HEK293 (cell line): ENCODE results near the gene GPX3.

ENCODE experiments used
- GFI1B ChIP-seq: fragments of 450-650 bp; formaldehyde crosslinking; IDR thresholded peaks from 2 replicates; pipeline ENCODE4 v1.5.1; 2016; ENCODE audit warnings: missing biosample characterization, missing genetic modification characterization
- ZBTB21 ChIP-seq: fragments of 450-650 bp; formaldehyde crosslinking; IDR thresholded peaks from 2 replicates; pipeline ENCODE4 v1.5.1; 2017; ENCODE audit warnings: missing biosample characterization, missing genetic modification characterization
- ZBTB7A ChIP-seq: fragments of 450-650 bp; formaldehyde crosslinking; IDR thresholded peaks from 2 replicates; pipeline ENCODE4 v1.5.1; 2016; ENCODE audit warnings: low read depth, missing biosample characterization, missing genetic modification characterization
- ZNF132 ChIP-seq: fragments of 450-650 bp; formaldehyde crosslinking; IDR thresholded peaks from 2 replicates; pipeline ENCODE4 v1.5.1; 2017; ENCODE audit warnings: missing biosample characterization, missing genetic modification characterization, borderline replicate concordance
- ZNF37A ChIP-seq: fragments of 450-650 bp; IDR thresholded peaks from 2 replicates; pipeline ENCODE4 v1.5.1; 2018; ENCODE audit warnings: missing biosample characterization, missing genetic modification characterization
- TF ChIP-seq, protein P1 (sequence below): fragments of 450-650 bp; formaldehyde crosslinking; IDR thresholded peaks from 2 replicates; pipeline ENCODE4 v1.5.1; 2016; ENCODE audit warnings: missing biosample characterization, missing genetic modification characterization
- TF ChIP-seq, protein P2 (sequence below): fragments of 450-650 bp; formaldehyde crosslinking; IDR thresholded peaks from 2 replicates; pipeline ENCODE4 v1.5.1; 2017; ENCODE audit warnings: missing biosample characterization, missing genetic modification characterization

DNA sequence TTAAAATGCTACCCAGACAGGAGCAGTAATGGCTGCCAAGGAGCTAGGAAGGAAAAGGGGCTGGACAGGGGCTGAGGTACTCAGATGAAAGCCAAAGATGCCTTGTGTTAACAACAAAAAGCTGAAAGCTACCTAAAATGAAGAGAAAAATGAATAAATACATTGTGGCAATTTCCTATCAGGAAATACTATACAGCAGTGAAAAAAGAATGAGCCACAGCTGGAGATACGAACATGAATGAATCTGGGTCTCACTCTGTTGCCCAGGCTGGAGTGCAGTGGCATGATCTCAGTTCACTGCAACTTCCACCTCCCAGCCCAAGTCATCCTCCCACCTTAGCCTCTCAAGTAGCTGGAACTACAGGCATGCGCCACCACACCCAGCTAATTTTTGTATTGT, 54.2 kb downstream of the GPX3 start:
- TF ChIP-seq, protein P1, sequence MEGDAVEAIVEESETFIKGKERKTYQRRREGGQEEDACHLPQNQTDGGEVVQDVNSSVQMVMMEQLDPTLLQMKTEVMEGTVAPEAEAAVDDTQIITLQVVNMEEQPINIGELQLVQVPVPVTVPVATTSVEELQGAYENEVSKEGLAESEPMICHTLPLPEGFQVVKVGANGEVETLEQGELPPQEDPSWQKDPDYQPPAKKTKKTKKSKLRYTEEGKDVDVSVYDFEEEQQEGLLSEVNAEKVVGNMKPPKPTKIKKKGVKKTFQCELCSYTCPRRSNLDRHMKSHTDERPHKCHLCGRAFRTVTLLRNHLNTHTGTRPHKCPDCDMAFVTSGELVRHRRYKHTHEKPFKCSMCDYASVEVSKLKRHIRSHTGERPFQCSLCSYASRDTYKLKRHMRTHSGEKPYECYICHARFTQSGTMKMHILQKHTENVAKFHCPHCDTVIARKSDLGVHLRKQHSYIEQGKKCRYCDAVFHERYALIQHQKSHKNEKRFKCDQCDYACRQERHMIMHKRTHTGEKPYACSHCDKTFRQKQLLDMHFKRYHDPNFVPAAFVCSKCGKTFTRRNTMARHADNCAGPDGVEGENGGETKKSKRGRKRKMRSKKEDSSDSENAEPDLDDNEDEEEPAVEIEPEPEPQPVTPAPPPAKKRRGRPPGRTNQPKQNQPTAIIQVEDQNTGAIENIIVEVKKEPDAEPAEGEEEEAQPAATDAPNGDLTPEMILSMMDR = no peak
- no peak for TF ChIP-seq ZBTB7A (tag by site-specific recombination)
- TF ChIP-seq, protein P2, sequence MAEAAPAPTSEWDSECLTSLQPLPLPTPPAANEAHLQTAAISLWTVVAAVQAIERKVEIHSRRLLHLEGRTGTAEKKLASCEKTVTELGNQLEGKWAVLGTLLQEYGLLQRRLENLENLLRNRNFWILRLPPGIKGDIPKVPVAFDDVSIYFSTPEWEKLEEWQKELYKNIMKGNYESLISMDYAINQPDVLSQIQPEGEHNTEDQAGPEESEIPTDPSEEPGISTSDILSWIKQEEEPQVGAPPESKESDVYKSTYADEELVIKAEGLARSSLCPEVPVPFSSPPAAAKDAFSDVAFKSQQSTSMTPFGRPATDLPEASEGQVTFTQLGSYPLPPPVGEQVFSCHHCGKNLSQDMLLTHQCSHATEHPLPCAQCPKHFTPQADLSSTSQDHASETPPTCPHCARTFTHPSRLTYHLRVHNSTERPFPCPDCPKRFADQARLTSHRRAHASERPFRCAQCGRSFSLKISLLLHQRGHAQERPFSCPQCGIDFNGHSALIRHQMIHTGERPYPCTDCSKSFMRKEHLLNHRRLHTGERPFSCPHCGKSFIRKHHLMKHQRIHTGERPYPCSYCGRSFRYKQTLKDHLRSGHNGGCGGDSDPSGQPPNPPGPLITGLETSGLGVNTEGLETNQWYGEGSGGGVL (tag by site-specific recombination) = no peak
- TF ChIP-seq ZNF37A (tag by site-specific recombination) = no peak
- no peak for TF ChIP-seq ZBTB21
- no peak for TF ChIP-seq GFI1B (tag by site-specific recombination)
- no peak for TF ChIP-seq ZNF132 (tag by site-specific recombination)
